Stimulated activated CD4-positive, alpha-beta T cell treated with anti-CD3 and anti-CD28 coated beads, Interleukin-4, amount 100 ng/mL, for 1 hour (primary cell): ENCODE measurements around the gene MYO16.

Source experiments
- DNase-seq: peaks from one replicate; pipeline ENCODE4 v3.0.0-alpha.2; 2020

The MYO16 gene

DNA sequence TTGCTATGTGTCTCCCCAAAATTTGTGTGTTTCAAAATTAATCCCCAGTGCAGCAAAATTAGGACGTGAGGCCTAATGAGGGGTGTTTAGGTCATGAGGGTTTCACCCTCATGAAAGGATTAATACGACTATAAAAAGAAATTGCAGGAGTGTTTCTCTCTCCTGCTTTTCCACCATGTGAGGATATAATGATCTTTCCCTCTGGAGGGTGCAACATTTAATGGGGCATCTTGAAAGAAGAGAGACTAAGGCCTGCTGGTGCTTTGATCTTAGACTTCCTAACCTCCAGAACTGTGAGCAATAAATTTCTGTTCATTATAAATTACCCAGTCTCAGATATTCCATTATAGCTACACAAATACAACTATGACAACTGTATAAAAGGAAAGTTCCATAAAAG, 183.2 kb downstream of the MYO16 start:
- DNase-seq, result no peak

DNA sequence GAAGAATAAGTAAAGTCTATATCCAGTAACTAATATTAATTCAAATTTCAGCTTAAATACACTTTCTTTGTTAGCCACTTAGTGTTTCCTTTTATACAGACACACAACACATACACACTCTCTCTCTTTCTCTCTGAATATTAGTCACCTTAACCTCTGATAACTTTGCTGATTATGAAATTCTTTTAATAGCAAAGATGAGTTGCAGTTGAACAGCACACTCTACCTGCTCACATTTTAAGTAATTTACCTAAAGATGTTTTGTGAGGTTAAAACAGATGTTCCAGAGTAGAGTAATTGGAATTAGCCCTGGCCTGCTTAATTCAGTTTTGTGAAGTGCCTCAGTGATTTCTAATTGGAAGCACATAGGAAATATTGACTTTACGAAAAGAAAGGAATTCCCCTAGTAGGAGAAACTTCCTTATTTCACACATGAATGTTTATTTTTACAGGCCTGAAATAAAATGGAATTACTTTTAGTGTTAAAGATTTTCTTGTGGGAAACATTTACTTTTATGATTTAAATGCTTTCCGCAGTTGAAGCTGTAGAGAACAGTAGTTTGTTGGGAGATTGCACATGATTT, 184.3 kb downstream of the MYO16 start:
- no peak for DNase-seq

DNA sequence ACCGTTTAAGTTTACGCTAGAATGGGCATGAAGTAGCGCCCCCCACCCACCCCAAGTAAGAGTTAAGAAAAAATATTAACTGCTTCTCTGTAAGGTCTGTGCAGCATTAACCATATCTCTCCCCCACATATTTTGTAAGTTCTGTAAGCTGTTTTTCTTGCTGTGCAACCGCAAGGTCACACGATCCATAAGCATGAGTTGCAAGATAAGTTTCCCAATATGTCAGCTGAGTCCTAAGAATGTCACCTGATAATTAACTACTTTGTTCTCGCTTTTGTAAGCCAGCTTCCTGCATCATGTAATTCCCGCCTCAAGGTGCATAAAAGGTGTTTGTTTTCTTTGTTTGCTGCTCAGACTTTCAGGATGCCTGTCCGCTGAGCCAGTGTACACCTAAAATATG, 187.0 kb downstream of the MYO16 start:
- DNase-seq, result no peak

DNA sequence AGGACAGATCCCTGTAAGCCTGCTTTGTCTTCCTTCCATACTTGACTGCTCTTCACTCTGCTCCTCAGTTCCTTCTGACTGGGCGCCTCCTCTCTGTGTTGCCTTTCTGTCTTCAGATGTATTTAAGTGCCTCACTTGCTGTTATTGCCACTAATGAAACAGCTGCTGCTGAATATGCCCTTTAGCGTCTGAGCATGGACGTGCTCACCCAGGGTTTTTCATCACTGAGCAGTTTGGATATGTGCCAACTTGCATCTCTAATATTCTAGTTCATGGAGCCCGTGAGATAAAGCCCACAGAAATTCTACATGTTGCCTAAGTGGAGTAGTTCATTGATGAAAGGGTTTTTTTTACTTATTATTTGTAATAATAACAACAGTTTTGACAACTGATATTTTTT, 198.2 kb downstream of the MYO16 start:
- DNase-seq, result no peak

- DNase-seq, result no peak
Observed at GRCh38 chr13:108828086-108828815, 198.8 kb downstream of the MYO16 start.

DNA sequence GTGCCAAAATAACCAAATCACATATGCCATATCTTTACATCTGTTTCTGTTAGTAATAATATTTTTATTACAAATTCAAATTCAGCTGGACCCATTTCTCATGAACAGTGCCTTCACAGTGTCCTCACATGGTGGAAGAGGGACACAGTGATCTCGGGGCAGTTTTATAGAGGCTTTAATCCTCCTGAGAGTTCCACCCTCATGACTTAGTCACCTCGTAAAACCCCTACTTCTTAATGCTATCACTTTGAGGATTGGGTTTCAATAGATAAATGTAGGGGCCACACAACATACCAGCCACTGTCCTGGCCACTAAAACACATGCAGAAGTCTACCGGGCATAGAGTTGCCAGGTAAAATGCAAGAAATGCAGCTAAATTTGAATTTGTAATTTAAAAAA, 201.5 kb downstream of the MYO16 start:
- DNase-seq, result no peak

GRCh38 chr13:108833531-108833930, 204.1 kb downstream of the MYO16 start:
- no peak for DNase-seq

DNA sequence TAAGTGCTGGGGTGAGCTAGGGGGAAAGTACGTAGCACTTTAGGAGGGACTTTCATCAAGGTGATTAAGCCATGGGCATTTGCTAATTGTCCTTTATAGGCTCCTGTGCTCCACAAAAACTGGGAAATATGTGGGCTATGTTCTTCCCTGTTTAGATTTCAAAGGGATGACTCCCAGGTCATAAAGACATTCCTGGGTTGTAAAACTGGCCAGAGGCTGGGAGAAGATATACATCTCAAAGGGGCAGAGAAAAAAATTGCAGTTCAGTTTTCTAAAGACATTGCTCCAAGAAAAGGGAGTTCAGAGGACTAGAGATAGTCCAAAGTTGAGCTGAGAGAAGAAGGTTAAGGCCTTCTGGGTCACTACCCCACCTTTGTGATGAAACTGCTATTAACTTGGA, 204.8 kb downstream of the MYO16 start:
- no peak for DNase-seq

GRCh38 chr13:108835083-108835482, 205.7 kb downstream of the MYO16 start:
- DNase-seq, result no peak

DNA sequence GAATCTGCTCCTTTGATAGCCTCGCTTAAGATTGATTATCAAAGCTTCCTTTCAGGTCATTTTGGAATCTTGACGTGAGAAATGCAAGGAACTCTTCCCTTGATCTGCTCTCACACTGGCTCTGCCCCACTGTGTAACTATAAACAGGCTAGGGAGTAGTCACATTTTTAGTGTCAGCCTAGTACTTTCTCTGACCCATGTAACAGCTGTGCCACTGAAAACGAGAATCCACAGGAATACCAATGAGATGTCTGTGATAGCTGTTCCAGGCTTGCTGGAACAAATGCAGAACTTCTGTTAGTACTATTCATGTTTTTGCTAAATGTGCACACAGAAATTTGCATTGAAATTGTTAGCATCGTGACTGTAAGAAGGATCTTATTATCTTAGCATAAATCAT, 221.3 kb downstream of the MYO16 start:
- no peak for DNase-seq

- no peak for DNase-seq
Observed at GRCh38 chr13:108851660-108852059, 222.2 kb downstream of the MYO16 start.

GRCh38 chr13:108853031-108853430, 223.6 kb downstream of the MYO16 start:
- DNase-seq, result no peak

DNA sequence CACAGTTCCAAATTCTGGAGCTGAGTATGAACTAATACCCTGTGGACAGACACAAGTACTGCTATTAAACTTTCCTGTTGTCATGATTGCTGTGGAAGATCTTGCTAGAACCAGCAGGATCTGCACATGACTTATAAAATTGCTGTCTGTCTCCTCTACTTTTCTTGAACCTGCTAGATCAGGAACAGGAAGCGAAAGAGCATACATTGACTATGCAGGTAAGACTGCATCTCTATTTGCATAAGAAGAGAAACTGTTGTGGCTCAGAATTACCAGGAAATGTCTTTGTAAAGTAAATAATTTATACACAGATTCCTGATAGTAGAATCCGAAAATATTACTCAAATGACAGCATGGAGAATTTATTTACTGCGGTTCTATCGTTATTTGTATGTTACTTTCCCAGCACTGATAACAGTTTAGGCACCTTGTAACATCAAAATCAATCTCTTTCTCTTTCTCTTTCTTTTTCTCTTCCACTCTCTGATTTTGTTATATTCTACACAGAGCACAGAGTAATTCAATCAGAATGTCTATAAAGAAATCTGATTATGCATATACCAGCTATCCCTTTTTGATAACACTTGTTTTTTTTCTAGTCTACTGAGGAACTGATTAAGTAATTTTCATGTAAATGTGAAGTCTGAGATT, 226.5 kb downstream of the MYO16 start:
- DNase-seq, result no peak

- no peak for DNase-seq
Observed at GRCh38 chr13:108858676-108859075, 229.3 kb downstream of the MYO16 start.

DNA sequence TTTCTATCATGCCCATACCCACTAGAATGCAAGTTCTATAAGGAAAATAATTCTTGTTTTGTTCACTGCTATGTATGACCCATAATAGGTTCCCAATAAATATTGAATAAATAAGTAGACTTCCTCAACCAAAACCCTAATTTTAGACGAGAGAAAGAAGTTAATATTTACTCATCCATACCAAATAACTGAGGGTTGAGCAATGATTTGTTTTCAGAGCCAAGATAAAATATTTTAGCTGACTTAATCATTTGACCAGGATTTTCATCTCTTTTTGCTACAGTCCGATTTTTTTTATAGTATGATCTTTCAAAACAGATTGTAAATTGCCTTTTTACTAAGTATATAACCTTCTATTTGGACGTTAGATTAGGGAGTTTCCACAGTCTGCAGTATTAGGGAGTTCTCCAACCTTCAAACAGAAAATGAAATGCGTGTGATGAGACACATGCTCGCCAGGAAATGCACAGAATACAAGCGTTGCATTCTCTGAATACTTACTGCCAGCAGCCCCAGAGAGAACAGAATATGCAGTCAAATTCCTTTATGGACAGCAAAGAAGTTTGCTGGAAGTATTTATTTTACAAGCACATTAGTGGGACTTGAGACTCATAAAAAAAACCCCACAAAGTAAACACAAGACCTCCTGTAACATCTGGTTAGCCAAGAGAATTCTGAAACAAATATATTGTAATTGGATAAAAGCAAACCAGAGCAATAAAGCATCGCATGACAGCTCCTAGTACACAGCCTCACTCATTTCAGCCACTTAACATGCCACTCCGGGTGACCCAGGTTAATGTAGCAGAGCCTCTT, 230.0 kb downstream of the MYO16 start:
- DNase-seq, result no peak

DNA sequence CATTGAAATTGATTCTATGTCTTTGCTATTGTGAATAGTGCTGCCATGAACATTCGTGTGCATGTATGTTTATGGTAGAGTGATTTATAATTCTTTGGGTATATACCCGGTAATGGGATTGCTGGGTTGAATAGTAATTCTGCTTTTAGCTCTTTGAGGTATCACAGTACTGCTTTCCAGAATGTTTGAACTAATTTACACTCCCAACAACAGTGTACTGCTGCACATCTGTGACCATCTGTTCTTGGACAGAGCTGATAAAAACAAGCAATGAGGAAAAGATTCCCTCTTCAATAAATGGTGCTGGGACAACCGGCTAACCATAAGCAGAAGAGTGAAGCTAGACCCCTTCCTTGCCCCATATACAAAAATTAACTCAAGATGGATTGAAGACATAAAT, 231.0 kb downstream of the MYO16 start:
- DNase-seq, result no peak

DNA sequence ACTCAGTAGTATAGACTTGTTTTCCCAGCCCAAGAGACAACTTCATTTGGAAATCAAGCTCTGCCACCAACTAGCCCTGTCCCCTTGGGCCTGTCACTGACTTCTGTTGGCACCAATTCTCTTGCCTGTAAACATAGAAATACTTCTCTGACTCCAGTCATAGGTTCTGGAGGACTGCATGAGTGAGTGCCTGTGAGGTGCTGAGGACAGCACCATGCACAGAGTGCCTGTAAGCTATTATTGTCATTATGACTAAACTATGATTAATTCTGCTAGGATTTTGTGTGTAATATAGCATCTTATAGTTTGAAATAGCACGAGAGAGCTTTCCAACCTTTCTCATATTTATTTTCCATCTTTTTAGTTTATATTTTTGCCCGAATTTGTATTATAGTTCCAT, 247.9 kb downstream of the MYO16 start:
- DNase-seq, result no peak

- no peak for DNase-seq
Observed at GRCh38 chr13:108878732-108879131, 249.3 kb downstream of the MYO16 start.

DNA sequence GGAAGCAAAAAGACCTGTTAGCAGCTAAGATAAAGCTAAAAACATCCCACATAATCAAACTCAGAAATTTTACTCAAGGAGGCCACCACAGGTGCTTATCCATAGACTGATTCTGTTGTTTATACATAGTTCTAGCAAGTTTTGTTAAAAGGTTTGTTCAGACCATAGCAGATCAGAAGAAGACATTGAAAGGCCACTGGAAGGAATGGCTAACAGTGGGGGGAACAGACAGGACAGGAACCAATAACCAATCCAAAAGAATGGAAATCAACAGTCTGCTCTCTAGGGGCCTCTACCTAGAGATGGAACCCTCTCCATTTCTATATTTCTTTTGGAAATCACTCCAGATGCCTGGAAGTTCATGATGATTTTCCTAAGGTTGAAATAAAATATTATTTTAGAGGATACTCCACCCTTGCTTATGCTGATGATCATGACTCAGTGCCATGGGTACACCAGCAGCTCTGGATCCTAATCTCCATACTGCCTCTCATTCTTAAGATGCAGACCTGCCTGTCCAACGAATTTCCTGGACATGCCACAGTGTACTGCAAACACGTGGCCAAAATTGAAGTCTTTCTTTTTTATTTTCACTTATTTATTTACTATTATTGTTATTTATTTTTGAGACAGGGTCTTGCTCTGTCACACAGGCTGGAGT, 260.0 kb downstream of the MYO16 start:
- no peak for DNase-seq

DNA sequence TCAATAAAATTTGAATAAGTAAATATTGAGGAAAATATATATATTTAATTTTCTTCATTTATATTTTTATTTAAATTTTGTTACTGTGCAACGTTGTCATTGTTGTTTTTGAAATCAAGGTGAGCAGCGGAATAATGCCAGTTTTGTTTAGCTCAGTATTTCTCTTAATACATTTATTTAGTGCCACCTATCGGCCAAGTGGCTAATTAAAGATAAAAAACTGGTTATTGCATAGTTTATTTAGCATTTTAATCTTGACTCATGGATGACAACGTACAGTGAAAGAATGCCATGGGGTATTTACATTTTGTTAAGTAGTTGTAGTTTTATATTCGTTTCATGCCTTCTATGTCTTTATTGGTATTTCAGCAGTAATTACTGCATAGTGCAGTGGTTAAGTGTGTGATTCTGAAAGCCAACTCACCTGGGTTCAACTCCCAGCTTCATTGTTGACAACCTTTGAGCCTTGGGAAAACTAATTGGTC, 265.9 kb downstream of the MYO16 start:
- DNase-seq, result no peak

GRCh38 chr13:108897955-108898354, 268.5 kb downstream of the MYO16 start:
- no peak for DNase-seq

GRCh38 chr13:108902405-108903155, 273.2 kb downstream of the MYO16 start:
- DNase-seq, result no peak
